Gastrocnemius medialis (tissue), 4 donors: Measurements from ENCODE around the gene BEST3. TPM values are rescaled to one million over a fixed set of nuclear protein-coding genes. Genes with fewer than 3 reads are reported as not detected.

Source experiments
- ATAC-seq, 2 donors: fragments of 150-250 bp; one replicate each; pipeline ENCODE4 v1.9.1; 2016
- DNase-seq, 2 donors: peaks; one replicate each; pipeline ENCODE4 v3.0.0-alpha.2; 2019
- H3K27ac ChIP-seq, 4 donors: fragments of 200-600 bp; sonication (generic); 1 replicate in 1 of 4; 2 replicates in 3 of 4; pipeline ENCODE4 v1.5.1; 2016 to 2018; ENCODE audit warnings: mild to moderate bottlenecking in 2 of 4, moderate library complexity in 1 of 4
- H3K27me3 ChIP-seq, 3 donors: fragments of 200-600 bp; sonication (generic) in 2 of 3; 1 replicate in 1 of 3; 2 replicates in 2 of 3; pipeline versions ENCODE4 v1.5.1 to v1.6.0; 2016 to 2019; ENCODE audit warnings: mild to moderate bottlenecking in 1 of 3, moderate library complexity in 1 of 3
- H3K36me3 ChIP-seq, 2 donors: fragments of 200-600 bp; sonication (generic) in 1 of 2; one replicate each; pipeline ENCODE4 v1.5.1; 2017 to 2018
- H3K4me1 ChIP-seq, 2 donors: fragments of 200-600 bp; sonication (generic) in 1 of 2; one replicate each; pipeline ENCODE4 v1.5.1; 2016 to 2017; ENCODE audit warnings: mild to moderate bottlenecking in 2 of 2
- H3K4me3 ChIP-seq, 4 donors: fragments of 200-600 bp; sonication (generic) in 3 of 4; 1 replicate in 1 of 4; 2 replicates in 3 of 4; pipeline ENCODE4 v1.5.1; 2016 to 2019; ENCODE audit warnings: mild to moderate bottlenecking in 2 of 4
- H3K9me3 ChIP-seq, 3 donors: fragments of 200-600 bp; sonication (generic) in 2 of 3; 1 replicate in 1 of 3; 2 replicates in 2 of 3; pipeline ENCODE4 v1.5.1; 2016 to 2019
- POLR2A ChIP-seq, 2 donors: fragments of 450-650 bp; IDR thresholded peaks; one replicate each; pipeline ENCODE4 v1.6.1; 2017; ENCODE audit warnings: antibody characterized with exemption in 2 of 2, mild to moderate bottlenecking in 2 of 2, moderate library complexity in 2 of 2
- in situ Hi-C, 4 donors: fragments of 200-750 bp; cut with MboI; loops; one replicate each; pipeline versions ENCODE4 v1.15.0 to v1.8.0; 2017; ENCODE audit warnings: low sequenced_read_pairs in 4 of 4
- intact Hi-C: fragments of 100-400 bp; cut with DNase I; formaldehyde crosslinking; loops from one replicate; pipeline ENCODE4 v1.15.1; 2023; ENCODE audit warnings: low total_unique reads
- total RNA-seq, 4 donors: library from RNA; depleted of rRNA; stranded (reverse); fragments of >200 nt; gene quantifications; one replicate each; pipeline versions ENCODE4 v1.1.0 to v1.2.3, GENCODE V29; 2016
- TF ChIP-seq, protein P1 (sequence below), 5 experiments: fragments of 450-650 bp in 3 of 5; fragments of 200-600 bp in 2 of 5; sonication (generic) in 2 of 5; IDR thresholded peaks in 4 of 5; conservative IDR thresholded peaks in 1 of 5; 1 replicate in 4 of 5; 2 replicates in 1 of 5; pipeline ENCODE4 v1.5.1; 2016 to 2019; ENCODE audit warnings: antibody characterized with exemption in 5 of 5, mild to moderate bottlenecking in 3 of 5, moderate library complexity in 3 of 5

BEST3 gene
- total RNA-seq, 4 donors from 2014 or later = 61.8 to 163 (median 119) TPM

DNA sequence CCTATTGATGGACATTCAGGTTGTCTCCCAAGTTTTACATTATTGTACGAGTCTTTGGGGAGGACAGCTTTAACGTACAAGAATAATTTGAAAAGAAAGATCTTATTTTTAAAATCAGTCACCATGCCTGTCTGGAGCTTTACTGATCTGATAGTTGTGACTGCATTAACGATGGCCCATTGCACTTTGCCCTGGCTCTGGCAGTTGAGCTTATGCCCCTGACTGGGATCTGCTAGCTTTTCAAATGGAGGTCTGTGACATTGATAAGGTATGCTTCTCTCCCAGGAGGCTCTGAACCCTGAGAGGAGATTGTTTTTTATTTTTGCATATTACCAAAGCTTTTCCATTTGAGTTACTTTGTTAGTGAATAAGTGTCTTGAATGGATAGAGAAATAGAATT is 21.6 kb upstream of the BEST3 start:
- in situ Hi-C loops (no loop called here), intact Hi-C loops (no loop called here)
- no peak for TF ChIP-seq POLR2A (IDR thresholded peaks at IDR 0.05)
- H3K4me3 ChIP-seq = no peak overlapping the region
- ATAC-seq (no peak), DNase-seq (no peak)
- H3K4me1 ChIP-seq = peaks cover 0 to 8% of the 10 kb centered on the region in 2 donors
- H3K36me3 ChIP-seq = no peaks in the 10 kb centered on the region
- no peaks in the 10 kb centered on the region for H3K27me3 ChIP-seq
- H3K27ac ChIP-seq = no peak overlapping the region
- no peaks in the 10 kb centered on the region for H3K9me3 ChIP-seq

DNA sequence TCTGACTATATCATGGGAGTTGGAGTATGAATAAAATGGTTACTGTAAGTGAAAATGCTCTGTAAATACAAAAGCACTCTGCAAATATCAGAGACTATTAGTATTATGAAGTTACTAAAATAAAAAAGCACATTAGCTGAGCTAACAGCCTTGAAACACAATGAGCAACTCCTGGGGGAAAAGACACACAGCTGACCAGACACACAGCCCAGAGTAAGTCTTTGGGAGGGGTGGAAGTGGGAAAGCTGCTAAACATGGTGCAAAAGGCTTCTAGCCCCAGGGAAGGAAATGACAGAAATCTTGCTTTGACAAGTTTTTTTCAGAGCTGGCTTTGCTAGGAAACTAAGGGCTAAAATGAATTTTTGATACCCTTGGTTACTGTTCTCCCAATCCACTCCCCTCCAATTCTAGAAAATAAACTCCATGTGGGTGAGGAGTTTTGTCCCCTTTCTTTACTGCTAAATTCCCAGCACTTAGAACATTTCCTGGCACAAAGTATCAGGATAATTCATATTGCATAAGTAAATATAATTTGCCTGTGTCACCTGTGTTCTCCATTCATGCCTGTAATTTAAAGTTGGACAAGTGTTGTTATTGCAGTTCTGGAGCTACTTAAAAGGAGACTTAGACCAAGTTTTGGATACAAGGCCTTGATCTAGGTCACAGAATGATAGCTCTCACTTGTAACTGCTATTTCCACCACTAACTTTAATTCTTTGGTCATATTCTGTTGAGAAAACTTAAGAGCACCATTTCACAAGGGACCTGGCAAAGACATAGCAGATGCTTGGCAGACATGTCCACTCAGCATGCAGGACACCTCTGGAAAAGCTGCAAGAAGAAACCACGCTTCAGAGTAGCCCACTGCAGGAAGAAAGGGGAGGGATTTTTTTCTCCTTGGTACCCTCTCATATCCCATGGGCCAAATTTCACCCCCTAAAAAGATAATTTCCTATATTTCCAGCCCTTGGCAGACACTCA is 20.5 kb upstream of the BEST3 start:
- peaks cover 0 to 8% of the 10 kb centered on the region in 2 donors for H3K4me1 ChIP-seq
- ATAC-seq = peak; percentile 96 to 97
- intact Hi-C loops (no loop called here), in situ Hi-C loops (no loop called here)
- peak overlapping the region; percentile 25 to 67 (median 30) for H3K27ac ChIP-seq
- H3K9me3 ChIP-seq = no peaks in the 10 kb centered on the region
- no peak overlapping the region for H3K4me3 ChIP-seq
- no peaks in the 10 kb centered on the region for H3K36me3 ChIP-seq
- TF ChIP-seq, protein P1, sequence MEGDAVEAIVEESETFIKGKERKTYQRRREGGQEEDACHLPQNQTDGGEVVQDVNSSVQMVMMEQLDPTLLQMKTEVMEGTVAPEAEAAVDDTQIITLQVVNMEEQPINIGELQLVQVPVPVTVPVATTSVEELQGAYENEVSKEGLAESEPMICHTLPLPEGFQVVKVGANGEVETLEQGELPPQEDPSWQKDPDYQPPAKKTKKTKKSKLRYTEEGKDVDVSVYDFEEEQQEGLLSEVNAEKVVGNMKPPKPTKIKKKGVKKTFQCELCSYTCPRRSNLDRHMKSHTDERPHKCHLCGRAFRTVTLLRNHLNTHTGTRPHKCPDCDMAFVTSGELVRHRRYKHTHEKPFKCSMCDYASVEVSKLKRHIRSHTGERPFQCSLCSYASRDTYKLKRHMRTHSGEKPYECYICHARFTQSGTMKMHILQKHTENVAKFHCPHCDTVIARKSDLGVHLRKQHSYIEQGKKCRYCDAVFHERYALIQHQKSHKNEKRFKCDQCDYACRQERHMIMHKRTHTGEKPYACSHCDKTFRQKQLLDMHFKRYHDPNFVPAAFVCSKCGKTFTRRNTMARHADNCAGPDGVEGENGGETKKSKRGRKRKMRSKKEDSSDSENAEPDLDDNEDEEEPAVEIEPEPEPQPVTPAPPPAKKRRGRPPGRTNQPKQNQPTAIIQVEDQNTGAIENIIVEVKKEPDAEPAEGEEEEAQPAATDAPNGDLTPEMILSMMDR (IDR thresholded peaks at IDR 0.05 in 4 of 5, conservative IDR thresholded peaks at IDR 0.05 in 1 of 5) = no peak
- no peak for TF ChIP-seq POLR2A (IDR thresholded peaks at IDR 0.05)
- H3K27me3 ChIP-seq = no peaks in the 10 kb centered on the region
- peak; percentile 35 to 53 for DNase-seq

DNA sequence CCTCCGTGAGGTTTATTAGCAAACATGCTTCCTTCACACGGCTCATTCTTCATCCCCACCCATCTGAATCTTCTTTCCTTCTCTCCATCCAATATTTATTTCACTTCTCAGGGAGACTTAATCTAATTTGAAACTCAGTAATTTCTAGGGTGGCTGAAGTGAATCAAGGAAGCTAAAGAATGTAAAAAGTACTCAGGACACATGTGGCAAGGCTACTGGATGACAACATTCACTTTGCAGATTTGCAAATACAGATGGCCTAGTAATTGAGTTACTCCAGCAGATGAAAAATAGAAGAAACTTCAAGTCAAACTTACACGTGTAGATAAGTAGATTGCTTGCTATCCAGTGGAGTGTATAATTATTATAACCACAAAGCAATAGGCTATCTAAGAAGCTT is 15.4 kb upstream of the BEST3 start:
- Histone ChIP-seq H3K4me1 (peaks cover 0 to 6% of the 10 kb centered on the region in 2 donors), H3K27me3 (no peaks in the 10 kb centered on the region), H3K9me3 (no peaks in the 10 kb centered on the region), H3K4me3 (no peak overlapping the region), H3K36me3 (no peaks in the 10 kb centered on the region), H3K27ac (no peak overlapping the region)
- ATAC-seq = no peak
- no peak for TF ChIP-seq POLR2A (IDR thresholded peaks at IDR 0.05)
- TF ChIP-seq, protein P1 (IDR thresholded peaks at IDR 0.05 in 4 of 5, conservative IDR thresholded peaks at IDR 0.05 in 1 of 5) = no peak
- intact Hi-C loops (no loop called here), in situ Hi-C loops (no loop called here)
- no peak for DNase-seq

DNA sequence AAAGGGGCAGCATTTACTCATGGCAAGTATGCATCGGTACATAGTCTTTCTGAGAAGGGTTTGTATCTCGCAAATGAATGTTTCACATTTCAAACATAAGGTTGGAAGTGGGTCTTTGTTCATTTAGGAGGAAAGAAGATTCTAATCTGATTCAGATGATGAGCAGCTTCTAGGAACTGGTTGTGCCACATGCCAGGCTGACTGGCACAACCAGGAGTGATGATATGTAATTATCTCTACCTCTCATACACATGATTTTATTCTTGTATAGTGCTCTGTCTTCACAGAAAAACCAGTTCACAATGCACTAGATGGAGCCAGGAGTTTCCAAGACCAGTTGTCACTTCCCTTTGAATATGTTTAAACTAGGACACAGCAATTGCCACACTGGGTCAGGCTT is 13.7 kb upstream of the BEST3 start:
- Histone ChIP-seq H3K9me3 (no peaks in the 10 kb centered on the region), H3K36me3 (no peaks in the 10 kb centered on the region), H3K27me3 (no peaks in the 10 kb centered on the region), H3K4me3 (no peak overlapping the region), H3K4me1 (no peaks in the 10 kb centered on the region), H3K27ac (no peak overlapping the region)
- in situ Hi-C loops = no loop called here
- no peak for ATAC-seq
- TF ChIP-seq POLR2A (IDR thresholded peaks at IDR 0.05) = no peak
- TF ChIP-seq, protein P1 (IDR thresholded peaks at IDR 0.05 in 4 of 5, conservative IDR thresholded peaks at IDR 0.05 in 1 of 5) = no peak
- no peak for DNase-seq
- intact Hi-C loops = no loop called here

DNA sequence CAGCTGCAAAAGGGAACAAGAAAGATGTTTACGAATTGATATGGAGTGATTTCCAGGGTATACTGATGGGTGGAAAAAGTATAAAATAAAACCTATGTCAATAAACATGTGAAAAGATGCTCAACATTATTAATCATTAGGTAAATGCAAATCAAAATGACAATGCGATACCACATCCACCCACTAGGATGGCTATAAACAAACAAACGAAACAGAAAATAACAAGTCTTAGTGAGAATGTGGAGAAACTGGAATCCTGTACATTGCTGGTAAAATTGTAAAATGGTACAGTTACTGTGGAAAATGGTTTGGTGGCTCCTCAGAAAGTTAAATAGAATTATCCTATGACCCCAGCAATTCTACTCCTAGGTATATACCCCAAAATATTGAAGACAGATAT is 9.5 kb upstream of the BEST3 start:
- TF ChIP-seq POLR2A (IDR thresholded peaks at IDR 0.05) = no peak
- TF ChIP-seq, protein P1 (IDR thresholded peaks at IDR 0.05 in 4 of 5, conservative IDR thresholded peaks at IDR 0.05 in 1 of 5) = no peak

More for the DNA sequence above, 9.5 kb upstream of the BEST3 start:
- in situ Hi-C loops = no loop called here
- H3K4me3 ChIP-seq = no peak overlapping the region
- no peaks in the 10 kb centered on the region for H3K9me3 ChIP-seq
- no peak overlapping the region for H3K27ac ChIP-seq
- no peaks in the 10 kb centered on the region for H3K27me3 ChIP-seq
- no peak for ATAC-seq
- no peaks in the 10 kb centered on the region for H3K4me1 ChIP-seq
- no peak for DNase-seq
- no peaks in the 10 kb centered on the region for H3K36me3 ChIP-seq
- intact Hi-C loops = no loop called here
